MM.1S (cell line): Measurements from ENCODE around the gene LRRC23.

Experiments
- CTCF ChIP-seq: fragments of 300-600 bp; sonication (generic); IDR thresholded peaks from 2 replicates; pipeline ENCODE4 v1.5.1; 2016; ENCODE audit warnings: antibody characterized with exemption, low read length, mixed read lengths
- EZH2 ChIP-seq: fragments of 300-600 bp; sonication (generic); optimal IDR thresholded peaks from 2 replicates; pipeline ENCODE3; 2017; ENCODE audit warnings: low read depth, mild to moderate bottlenecking, antibody characterized with exemption, low read length, mixed read lengths
- EZH2phosphoT487 ChIP-seq: fragments of 300-600 bp; sonication (generic); IDR thresholded peaks from 2 replicates; pipeline ENCODE4 v1.6.1; 2018; ENCODE audit warnings: antibody characterized with exemption, low read length

DNA sequence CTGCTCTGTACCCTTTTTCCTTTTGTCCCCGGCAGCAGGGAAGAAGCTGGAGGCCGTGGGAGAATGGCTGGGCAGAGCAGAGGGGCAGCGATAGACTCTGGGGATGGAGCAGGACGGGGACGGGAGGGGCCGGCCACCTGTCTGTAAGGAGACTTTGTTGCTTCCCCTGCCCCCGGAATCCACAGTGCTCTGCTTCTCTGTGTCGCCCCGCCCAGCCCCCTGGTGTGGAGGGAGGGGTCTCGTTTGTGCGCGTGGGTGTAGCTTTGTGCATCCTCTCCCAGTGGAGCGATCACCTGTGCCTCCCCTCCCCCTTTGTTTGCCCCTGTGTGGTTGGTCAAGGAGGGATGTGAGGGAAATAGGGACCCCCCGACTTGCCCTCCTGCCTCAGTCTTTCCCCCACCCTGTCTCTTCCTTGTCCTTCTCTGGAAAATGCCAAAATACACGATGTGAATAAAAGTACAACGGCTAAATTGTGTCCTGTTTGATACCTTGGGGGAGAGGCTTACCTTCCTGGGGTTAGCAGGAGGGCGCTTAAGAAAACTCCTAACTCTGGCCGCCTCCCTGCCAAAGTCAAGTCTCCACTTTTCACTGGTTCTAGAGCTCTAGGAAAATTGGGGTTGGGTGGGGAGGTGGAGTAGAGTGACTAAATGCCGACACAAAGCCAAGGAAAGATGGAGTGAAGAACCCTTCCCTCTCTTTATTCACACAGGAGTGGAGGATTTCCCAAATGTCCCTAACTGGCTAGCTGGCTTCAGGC is 38.3 kb upstream of the LRRC23 start:
- TF ChIP-seq CTCF (no peak), EZH2 (no peak), EZH2phosphoT487 (no peak)
